ENCODE results near the gene NGFR.

- no peak for TF ChIP-seq POLR2A (IDR thresholded peaks at IDR 0.05)
- TF ChIP-seq CTCF (IDR thresholded peaks at IDR 0.05), result no peak
- TF ChIP-seq EP300 (IDR thresholded peaks at IDR 0.05), result no peak
Measured at GRCh38 chr17:49469831-49470810, 25.0 kb upstream of the NGFR start.

Measured in ovary (tissue), 3 donors.